ENCODE data around the gene DHRSX.
"Not testable (repeated sequence)": the region's sequence is repeated elsewhere in the genome, so short reads cannot be mapped to it uniquely, and the experiment has no call there.

Gene DHRSX

DNA sequence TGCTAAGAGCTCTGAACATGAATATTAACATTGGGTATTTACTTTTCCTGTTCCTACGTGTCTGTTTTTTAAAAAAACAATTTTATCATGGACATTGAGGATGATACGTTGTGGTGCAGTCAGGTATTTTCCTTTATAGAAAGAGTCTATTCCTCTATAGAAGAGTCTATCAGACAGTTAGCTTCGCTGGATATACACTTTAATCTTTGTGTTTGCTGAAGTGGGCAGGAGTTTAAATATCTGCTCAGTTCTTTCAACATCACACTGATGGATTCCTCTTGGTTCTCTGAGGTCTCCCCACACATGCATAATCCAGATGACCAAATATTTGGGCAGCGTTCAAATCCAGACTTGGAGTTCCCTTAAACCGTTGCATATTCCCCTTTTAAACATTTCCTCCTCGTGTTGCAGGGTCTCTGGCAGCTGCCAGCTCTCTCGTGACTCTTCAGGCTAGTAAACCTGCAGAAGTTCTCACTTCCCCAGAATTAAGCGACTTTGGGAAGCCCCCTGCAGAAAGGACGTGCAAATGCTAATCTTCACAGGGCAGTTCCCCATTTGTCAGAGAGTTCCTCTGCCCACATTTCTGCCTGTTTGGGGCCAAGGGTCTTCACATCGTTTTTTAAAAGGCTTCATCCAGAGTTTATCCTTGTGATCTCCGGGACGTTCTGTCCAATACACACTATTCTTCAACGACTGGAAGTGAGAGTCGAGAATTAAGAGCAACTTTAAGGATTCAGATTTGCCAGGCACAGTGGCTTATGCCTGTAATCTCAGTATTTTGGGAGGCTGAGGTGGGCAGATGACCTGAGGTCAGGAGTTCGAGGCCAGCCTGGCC, 20.5 kb upstream of the DHRSX start:
- in situ Hi-C loops (cut with MboI; ENCODE audit: low sequenced_read_pairs) = no loop called here

DNA sequence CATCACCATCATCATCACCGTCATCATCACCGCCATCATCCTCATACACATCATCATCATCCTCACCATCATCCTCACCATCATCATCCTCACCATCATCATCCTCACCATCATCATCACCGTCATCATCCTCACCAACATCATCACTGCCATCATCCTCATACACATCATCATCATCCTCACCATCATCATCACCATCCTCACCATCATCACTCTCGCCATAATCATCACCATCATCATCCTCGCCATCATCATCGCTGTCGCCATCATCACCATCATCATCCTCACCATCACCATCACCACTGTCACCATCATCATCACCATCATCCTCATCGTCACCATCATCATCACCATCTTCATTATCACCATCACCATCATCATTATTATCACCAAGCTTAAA, 19.8 kb upstream of the DHRSX start:
- in situ Hi-C loops (cut with MboI; ENCODE audit: low sequenced_read_pairs) = no loop called here

DNA sequence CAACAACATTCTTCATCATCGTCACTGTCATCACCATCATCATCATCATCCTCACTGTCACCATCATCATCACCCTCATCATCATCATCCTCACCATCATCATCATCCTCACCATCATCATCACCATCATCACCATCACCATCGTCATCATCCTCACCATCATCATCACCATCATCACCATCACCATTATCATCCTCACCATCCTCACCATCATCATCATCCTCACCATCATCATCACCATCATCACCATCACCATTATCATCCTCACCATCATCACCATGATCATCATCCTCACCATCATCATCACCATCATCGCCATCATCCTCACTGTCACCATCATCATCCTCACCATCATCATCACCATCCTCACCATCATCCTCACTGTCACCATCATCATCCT, 18.9 kb upstream of the DHRSX start:
- in situ Hi-C loops (cut with MboI; ENCODE audit: low sequenced_read_pairs) = not testable (repeated sequence)

- in situ Hi-C loops (cut with MboI; ENCODE audit: low sequenced_read_pairs) = no loop called here
Observed at GRCh38 chrX:2517055-2517454, 16.3 kb upstream of the DHRSX start.

- in situ Hi-C loops (cut with MboI; ENCODE audit: low sequenced_read_pairs) = no loop called here
Observed at GRCh38 chrX:2516623-2517022, 15.8 kb upstream of the DHRSX start.

DNA sequence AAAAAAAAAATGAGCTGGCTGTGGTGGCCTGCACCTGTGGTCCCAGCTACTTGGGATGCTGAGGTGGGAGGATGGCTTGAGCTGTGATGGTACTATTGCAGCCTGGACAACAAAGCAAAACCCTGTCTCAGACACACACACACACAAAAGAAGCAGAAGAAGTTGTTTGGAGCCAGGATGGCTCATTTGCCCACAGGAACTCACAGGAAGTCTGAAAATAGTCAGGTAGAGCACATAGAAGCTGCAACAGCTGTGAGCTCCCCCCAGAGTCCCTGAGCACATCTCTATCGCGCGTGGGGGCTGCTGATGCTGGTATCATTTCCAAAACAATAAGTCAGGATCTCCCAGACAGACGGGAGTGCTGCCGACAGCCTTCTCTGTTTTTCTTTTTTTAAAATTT, 13.4 kb upstream of the DHRSX start:
- in situ Hi-C loops (cut with MboI; ENCODE audit: low sequenced_read_pairs) = no loop called here

- in situ Hi-C loops (cut with MboI; ENCODE audit: low sequenced_read_pairs) = no loop called here
Observed at GRCh38 chrX:2513121-2513664, 12.4 kb upstream of the DHRSX start.

- in situ Hi-C loops (cut with MboI; ENCODE audit: low sequenced_read_pairs) = no loop called here
Observed at GRCh38 chrX:2512501-2512900, 11.7 kb upstream of the DHRSX start.

DNA sequence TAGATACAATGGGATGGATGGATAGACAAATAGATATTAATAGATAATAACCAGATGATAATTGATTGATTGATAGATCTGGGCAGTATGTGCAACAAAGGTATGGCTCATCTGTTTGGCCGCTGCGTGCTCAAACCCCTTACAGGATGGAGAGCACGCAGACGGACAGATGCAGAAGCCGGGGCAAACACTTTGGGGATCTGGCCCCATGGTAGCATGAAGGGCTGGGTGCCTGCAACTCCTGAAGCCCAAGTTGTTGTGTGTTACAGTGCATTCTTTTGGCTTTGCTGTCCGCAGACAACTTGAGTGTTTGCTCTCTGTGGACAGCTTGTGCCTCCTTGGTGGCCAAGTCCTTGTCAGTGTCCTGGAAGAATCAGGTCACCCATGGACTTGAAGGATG, 10.6 kb upstream of the DHRSX start:
- in situ Hi-C loops (cut with MboI; ENCODE audit: low sequenced_read_pairs) = no loop called here

- in situ Hi-C loops (cut with MboI; ENCODE audit: low sequenced_read_pairs) = no loop called here
Observed at GRCh38 chrX:2508648-2509335, 8.0 kb upstream of the DHRSX start.

DNA sequence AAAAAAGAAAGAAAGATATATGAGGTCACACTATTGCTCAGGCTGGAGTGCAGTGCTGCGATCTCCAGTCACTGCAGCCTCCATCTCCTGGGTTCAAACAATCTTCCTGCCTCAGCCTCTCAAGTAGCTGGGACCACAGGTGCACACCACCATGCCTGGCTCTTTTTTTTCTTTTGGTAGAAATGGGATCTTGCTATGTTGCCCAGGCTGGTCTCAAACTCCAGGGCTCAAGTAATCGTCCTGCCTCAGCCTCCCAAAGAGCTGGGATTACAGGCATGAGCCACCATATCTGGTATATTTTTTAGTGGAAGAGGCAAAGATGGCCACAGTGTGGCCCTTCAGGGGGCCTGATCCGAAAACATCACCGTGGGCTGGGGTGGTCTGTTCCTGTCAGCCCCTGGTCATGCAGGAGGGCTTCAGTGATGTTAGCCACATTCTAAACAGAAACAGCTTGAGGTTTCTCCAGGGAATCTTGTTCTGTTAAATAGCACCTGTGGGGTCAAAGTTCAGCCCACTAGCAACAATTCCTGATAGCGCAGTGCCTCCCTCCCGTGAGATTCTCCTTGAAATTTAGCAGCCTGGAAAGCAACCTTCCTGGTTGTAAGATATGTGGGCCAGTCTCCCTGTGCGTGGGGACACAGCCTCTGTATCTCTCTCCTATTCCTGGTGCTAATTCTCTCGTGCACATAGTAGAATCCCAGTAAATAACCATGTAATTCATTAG, 7.3 kb upstream of the DHRSX start:
- in situ Hi-C loops (cut with MboI; ENCODE audit: low sequenced_read_pairs) = no loop called here

DNA sequence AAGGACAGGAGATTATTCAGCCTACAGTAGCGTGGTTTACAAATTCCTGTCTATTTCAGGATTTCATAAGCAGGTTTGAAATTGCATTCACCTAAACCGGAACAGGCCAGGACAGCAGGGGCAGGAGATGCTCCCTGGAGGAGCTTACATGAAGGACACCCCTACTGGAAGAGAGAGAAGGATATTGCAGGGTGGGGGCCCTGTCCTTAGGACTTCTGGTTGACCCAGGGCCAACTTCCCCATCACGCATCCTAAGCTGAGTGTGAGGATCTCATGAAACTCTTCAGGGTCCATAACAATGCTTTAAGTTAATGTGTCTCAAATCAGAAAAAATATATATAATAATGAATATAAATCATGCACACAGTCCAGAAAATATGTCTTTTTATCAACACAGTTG, 6.4 kb upstream of the DHRSX start:
- in situ Hi-C loops (cut with MboI; ENCODE audit: low sequenced_read_pairs) = no loop called here

- in situ Hi-C loops (cut with MboI; ENCODE audit: low sequenced_read_pairs) = not testable (repeated sequence)
Observed at GRCh38 chrX:2505341-2505740, 4.6 kb upstream of the DHRSX start.

GRCh38 chrX:2504706-2505332, 4.0 kb upstream of the DHRSX start:
- in situ Hi-C loops (cut with MboI; ENCODE audit: low sequenced_read_pairs) = no loop called here

- in situ Hi-C loops (cut with MboI; ENCODE audit: low sequenced_read_pairs) = no loop called here
Observed at GRCh38 chrX:2503591-2504500, 3.1 kb upstream of the DHRSX start.

DNA sequence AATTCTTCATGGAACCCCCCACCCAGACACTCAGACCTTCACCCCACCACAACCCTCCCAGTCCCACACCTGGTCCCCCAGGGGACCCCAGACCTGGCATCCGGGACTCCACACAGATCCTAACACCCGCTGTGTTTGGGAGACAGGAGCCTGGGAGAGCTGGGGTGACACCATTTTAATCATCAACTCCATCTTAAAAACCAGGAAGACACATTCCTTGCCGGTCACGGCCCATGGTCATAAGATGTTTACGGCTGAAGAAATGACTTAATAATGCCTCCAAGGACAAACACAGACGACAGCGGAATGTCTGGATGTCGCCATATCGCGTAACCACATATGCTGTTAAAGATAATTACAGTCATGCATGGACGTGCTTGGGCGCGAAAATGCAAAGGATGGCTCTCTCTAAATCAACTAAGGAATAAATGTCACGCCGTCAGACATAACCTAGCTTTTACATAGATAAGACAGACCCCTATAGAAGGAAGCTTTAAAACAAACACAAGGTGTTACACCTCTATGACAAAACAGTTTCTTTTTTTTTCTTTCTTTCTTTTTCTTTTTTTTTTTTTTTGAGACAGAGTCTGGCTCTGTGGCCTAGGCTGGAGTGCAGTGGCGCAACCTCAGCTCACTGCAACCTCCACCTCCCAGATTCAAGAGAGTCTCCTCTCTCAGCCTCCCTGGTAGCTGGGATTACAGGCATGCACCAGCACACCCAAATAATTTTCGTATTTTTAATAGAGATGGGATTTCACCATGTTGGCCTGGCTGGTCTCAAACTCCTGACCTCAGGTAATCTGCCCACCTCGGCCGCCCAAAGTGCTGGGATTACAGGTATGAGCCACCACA, 2.1 kb upstream of the DHRSX start:
- in situ Hi-C loops (cut with MboI; ENCODE audit: low sequenced_read_pairs) = no loop called here

GRCh38 chrX:2502120-2502667, 1.4 kb upstream of the DHRSX start:
- in situ Hi-C loops (cut with MboI; ENCODE audit: low sequenced_read_pairs) = no loop called here

DNA sequence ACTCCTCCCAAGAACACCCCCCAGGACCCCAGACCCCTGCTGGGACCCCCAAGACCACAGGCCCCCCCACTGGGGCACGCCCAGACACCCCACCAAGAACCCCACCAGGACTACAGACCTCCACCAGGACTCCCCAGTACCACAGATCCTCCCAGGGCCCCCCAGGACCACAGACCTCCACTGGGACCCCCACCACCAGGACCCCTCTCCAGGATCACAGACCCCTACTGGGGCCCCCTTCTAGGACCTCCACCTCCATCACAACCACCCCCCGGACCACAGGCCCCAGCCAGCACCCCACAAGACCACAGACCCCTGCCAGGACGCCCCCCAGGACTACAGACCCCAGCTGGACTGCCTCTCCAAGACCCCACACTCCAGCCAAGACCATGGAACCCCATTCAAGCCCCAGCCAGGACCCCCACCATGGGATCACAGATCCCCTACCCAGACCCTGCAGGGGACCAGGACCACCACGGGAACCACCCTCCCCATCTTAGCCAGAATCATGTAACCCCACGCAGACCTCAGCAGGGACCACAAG, 855 bp upstream of the DHRSX start:
- in situ Hi-C loops (cut with MboI; ENCODE audit: low sequenced_read_pairs) = no loop called here
